Pancreas (tissue), 10 donors: ENCODE measurements around the gene RRBP1. TPM values are rescaled to one million over a fixed set of nuclear protein-coding genes. Genes with fewer than 3 reads are reported as not detected.

ENCODE experiments used
- ATAC-seq, 4 donors: fragments of 200-7000 bp; cut with Tn5 transposase; one replicate each; pipeline versions ENCODE4 v1.8.0 to v1.9.1; 2020; ENCODE audit warnings: mild to moderate bottlenecking in 4 of 4, moderate library complexity in 4 of 4
- DNase-seq, 6 donors: peaks; one replicate each; pipeline ENCODE4 v3.0.0-alpha.2; 2020
- FAIRE-seq: peaks from 2 replicates; lab custom pipeline; 2012; peaks lifted over from hg19 to GRCh38; lab: Jason Lieb, UNC
- H3K27ac ChIP-seq, 4 donors: fragments of 200-600 bp; sonication (generic); 1 replicate in 3 of 4; 2 replicates in 1 of 4; pipeline versions ENCODE4 v1.5.0 to v1.8.0; 2020
- H3K27me3 ChIP-seq, 4 donors: fragments of 200-600 bp; one replicate each; pipeline ENCODE4 v1.8.0; 2021
- H3K36me3 ChIP-seq, 3 donors: fragments of 200-600 bp; sonication (generic) in 1 of 3; one replicate each; pipeline versions ENCODE4 v1.5.0 to v1.8.0; 2020 to 2021
- H3K4me1 ChIP-seq, 3 donors: fragments of 200-600 bp; one replicate each; pipeline ENCODE4 v1.8.0; 2021
- H3K4me3 ChIP-seq, 4 donors: fragments of 200-600 bp; sonication (generic) in 2 of 4; one replicate each; pipeline versions ENCODE4 v1.5.0 to v1.8.0; 2020 to 2021
- H3K9me3 ChIP-seq, 4 donors: fragments of 200-600 bp; one replicate each; pipeline ENCODE4 v1.8.0; 2021
- WGBS, 2 donors: extraction: QIAGEN DNeasy Blood & Tissue Kit; methylation state at CpG; one replicate each; pipeline ENCODE4 v1.1.7; 2013; 5-methylcytosine and 5-hydroxymethylcytosine counted together
- intact Hi-C, 3 donors: fragments of 100-400 bp; cut with DNase I; formaldehyde crosslinking; loops; one replicate each; pipeline versions ENCODE4 v1.11.1 to v1.14.2; 2022
- polyA plus RNA-seq, 2 donors: library from polyadenylated mRNA; stranded (reverse); fragments of 200-250 nt; gene quantifications; one replicate each; pipeline ENCODE4 v1.2.3, GENCODE V29; 2013
- total RNA-seq, 6 donors: library from RNA; stranded (reverse); fragmentation: NEBNext Ultra II Directional in 4 of 6; extraction: Animal tissue kit (Norgen Biotek cat#: 25700) in 4 of 6; gene quantifications; one replicate each; pipeline versions ENCODE4 v1.2.1 to v1.2.4, GENCODE V29; 2021 to 2023
- TF ChIP-seq, protein P1 (sequence below), 4 donors: fragments of 200-600 bp; sonication (generic) in 3 of 4; IDR thresholded peaks; one replicate each; pipeline versions ENCODE4 v1.5.0 to v1.8.0; 2021; ENCODE audit warnings: antibody characterized with exemption in 4 of 4
- donor health status: healthy with polysubstance abuse.
- donor health status: DM: no; HTN: no; CAD: no; lungs with moderate emphysema.
- donor health status: DM: no; HTN: no; CAD: no.
- donor health status: control.
- donor health status: control.
- donor health status: Bipolar disorder and iron deficiency.
- donor health status: DM: yes; HTN: yes; CAD: no.
- donor health status: DM: no; HTN: no; CAD: no.
- donor health status: DM: no; HTN: no; CAD: no.
- donor health status: DM: yes; HTN: yes; CAD: no.

Gene RRBP1
- total and polyA plus RNA-seq, 8 donors, result 170 to 442 (median 348) TPM

DNA sequence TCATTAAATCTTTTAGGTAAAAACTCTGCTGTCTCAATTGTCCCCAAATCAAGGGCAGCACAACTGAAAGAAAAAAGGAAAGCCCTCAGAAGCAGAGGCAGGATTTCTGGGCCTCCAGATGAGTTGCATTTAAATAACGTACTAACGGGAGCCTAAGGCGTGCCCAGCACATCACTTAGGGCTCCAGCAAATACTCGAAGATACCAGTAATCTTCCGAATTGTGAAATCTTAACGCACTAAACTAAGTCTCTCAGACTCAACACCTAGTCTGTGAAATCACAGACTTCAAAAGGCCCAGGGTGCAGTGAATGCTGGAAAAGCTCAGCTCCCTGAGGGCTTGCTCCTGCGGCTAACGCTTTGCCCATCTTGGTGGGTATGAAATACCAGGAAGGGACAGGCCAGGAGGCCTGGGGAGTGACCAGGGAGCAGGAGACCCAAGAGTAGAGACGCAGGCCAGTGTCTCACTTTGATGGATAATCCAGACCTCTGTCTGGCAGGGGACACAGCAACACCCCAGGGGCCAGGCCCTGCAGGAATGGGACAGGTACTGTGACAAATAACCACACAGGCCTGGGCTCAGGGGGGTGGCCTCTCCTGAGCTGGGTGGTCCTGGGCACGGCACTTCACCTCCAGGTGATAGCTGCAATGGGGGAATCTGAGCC is 36.4 kb downstream of the RRBP1 start:
- no peak overlapping the region for H3K4me3 ChIP-seq
- DNase-seq (peak in 3 of 6 donors; percentile 34 to 64 (median 55)), FAIRE-seq (no peak), ATAC-seq (no peak)
- no peaks in the 10 kb centered on the region for H3K9me3 ChIP-seq
- H3K36me3 ChIP-seq, result peaks cover 0 to 20% (median 17%) of the 10 kb centered on the region in 3 donors
- peaks cover 60 to 87% (median 67%) of the 10 kb centered on the region in 3 donors for H3K4me1 ChIP-seq
- intact Hi-C loops, result no loop called here
- 46 to 52% methylated on average over 10 of the region's 10 CpGs for WGBS, 2 donors
- H3K27ac ChIP-seq, result peak overlapping the region in 3 of 4 donors; percentile 3 to 63 (median 39)
- TF ChIP-seq, protein P1, sequence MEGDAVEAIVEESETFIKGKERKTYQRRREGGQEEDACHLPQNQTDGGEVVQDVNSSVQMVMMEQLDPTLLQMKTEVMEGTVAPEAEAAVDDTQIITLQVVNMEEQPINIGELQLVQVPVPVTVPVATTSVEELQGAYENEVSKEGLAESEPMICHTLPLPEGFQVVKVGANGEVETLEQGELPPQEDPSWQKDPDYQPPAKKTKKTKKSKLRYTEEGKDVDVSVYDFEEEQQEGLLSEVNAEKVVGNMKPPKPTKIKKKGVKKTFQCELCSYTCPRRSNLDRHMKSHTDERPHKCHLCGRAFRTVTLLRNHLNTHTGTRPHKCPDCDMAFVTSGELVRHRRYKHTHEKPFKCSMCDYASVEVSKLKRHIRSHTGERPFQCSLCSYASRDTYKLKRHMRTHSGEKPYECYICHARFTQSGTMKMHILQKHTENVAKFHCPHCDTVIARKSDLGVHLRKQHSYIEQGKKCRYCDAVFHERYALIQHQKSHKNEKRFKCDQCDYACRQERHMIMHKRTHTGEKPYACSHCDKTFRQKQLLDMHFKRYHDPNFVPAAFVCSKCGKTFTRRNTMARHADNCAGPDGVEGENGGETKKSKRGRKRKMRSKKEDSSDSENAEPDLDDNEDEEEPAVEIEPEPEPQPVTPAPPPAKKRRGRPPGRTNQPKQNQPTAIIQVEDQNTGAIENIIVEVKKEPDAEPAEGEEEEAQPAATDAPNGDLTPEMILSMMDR (IDR thresholded peaks at IDR 0.05), result no peak
- H3K27me3 ChIP-seq, result no peaks in the 10 kb centered on the region

DNA sequence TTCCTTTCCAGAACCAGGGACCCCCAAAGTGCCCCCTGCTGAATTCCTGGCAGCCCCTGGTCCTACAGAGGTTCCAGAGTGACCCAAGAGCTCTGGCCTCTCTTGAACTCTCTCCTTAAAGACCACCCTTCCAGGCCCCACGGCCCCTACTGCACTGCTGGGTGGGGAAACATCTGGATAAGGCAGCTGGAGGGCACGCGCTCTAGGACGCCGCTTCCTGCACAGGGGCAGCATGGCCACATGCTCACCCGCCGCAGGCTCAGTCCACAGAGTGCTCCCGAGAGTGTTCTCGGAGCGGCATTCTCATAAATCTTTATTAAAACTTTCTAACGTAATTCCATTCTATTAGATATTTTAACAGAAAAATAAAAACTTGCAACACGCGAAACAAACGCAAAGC is 37.0 kb downstream of the RRBP1 start:
- Histone ChIP-seq H3K27ac (peak overlapping the region in 2 of 4 donors; percentile 39 to 63), H3K36me3 (peaks cover 0 to 24% (median 20%) of the 10 kb centered on the region in 3 donors), H3K4me3 (no peak overlapping the region), H3K4me1 (peaks cover 54 to 80% (median 63%) of the 10 kb centered on the region in 3 donors), H3K9me3 (no peaks in the 10 kb centered on the region), H3K27me3 (no peaks in the 10 kb centered on the region)
- DNase-seq (peak in 3 of 6 donors; percentile 38 to 67 (median 60)), FAIRE-seq (no peak), ATAC-seq (peak in 1 of 4 donors; percentile 7)
- intact Hi-C loops, result no loop called here
- TF ChIP-seq, protein P1 (IDR thresholded peaks at IDR 0.05), result no peak
- 41 to 49% methylated on average over 14 of the region's 14 CpGs for WGBS, 2 donors

DNA sequence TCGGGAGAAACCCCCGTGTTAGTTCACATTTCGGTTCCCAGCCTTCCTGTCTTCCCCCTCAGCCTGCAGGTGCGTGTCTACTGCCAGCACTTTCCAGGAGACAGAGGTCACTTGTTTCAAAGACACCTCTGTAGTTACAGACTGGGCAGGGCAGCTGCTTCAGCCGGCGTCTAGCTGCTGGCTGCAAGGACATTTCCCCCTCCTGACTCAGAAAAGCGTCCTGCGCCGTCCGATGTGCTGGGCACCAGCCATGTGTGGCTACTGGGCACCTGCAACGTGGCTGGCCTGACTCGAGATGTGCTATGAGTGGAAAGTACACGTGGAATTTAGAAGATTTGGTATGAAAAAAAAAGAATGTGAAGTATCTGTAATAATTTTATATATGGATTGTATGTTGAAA is 37.6 kb downstream of the RRBP1 start:
- Histone ChIP-seq H3K36me3 (peaks cover 0 to 26% (median 26%) of the 10 kb centered on the region in 3 donors), H3K4me1 (peaks cover 51 to 75% (median 57%) of the 10 kb centered on the region in 3 donors), H3K27me3 (no peaks in the 10 kb centered on the region), H3K9me3 (no peaks in the 10 kb centered on the region), H3K4me3 (no peak overlapping the region), H3K27ac (peak overlapping the region; percentile 29 to 63 (median 36))
- TF ChIP-seq, protein P1 (IDR thresholded peaks at IDR 0.05), result no peak
- DNase-seq, result peak; percentile 65 to 86 (median 75)
- no peak for FAIRE-seq
- intact Hi-C loops, result no loop called here
- whole genome bisulfite sequencing, 2 donors, result 13 to 14% methylated on average over 13 of the region's 13 CpGs
- ATAC-seq, result peak; percentile 49 to 66 (median 54)

DNA sequence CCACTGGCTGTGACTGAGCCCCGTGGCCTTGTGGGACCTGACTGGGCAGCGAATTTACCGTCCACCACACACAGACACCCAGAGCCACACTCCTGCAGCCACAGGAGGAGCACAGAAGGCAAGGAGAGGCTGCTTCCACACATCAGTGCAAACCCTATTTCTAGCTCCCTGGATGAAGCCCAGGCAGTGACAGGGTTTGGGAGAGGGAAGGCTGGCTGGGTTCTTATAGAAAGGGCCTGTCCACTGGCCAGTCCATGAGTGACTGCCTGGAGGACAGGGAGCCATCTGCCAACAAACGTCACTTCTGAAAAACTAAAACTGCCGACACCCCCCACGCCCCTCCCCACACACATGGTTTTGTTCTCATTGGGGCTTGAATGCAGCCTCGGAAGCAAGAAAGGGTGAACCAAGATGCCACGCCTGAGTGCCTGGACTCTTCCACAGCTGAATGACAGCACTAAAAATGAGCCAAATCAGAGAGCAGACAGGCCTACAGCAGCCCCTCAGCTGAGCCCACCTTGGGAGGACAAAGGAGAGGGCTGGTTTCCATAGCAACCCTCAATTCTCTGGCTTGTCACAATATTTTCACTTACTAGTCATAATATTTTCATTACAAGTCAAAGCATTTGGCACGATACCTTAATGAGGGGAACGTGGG is 38.4 kb downstream of the RRBP1 start:
- WGBS, 2 donors, result 30 to 33% methylated on average over 10 of the region's 10 CpGs
- FAIRE-seq (no peak), ATAC-seq (no peak), DNase-seq (peak in 2 of 6 donors; percentile 21 to 42)
- H3K9me3 ChIP-seq, result no peaks in the 10 kb centered on the region
- peaks cover 0 to 34% (median 31%) of the 10 kb centered on the region in 3 donors for H3K36me3 ChIP-seq
- peak overlapping the region; percentile 17 to 63 (median 31) for H3K27ac ChIP-seq
- H3K4me1 ChIP-seq, result peaks cover 43 to 67% (median 50%) of the 10 kb centered on the region in 3 donors
- intact Hi-C loops, result no loop called here
- H3K27me3 ChIP-seq, result no peaks in the 10 kb centered on the region
- TF ChIP-seq, protein P1 (IDR thresholded peaks at IDR 0.05), result no peak
- no peak overlapping the region for H3K4me3 ChIP-seq
